A549 (cell line): ENCODE data around the gene BBS9. TPM values are rescaled to one million over a fixed set of nuclear protein-coding genes. Genes with fewer than 3 reads are reported as not detected.

Experiments
- ATAC-seq, 2 experiments: fragments of 200-7000 bp in 1 of 2; fragments of >200 bp in 1 of 2; cut with Nextera tagmentation in 1 of 2; cut with Tn5 transposase in 1 of 2; 3 replicates each; pipeline versions ENCODE4 v1.8.0 to v1.9.1; 2018 to 2020; ENCODE audit warnings: mild to moderate bottlenecking in 1 of 2, moderate library complexity in 1 of 2
- CTCF ChIA-PET: fragments of 300-600 bp; sonication (Branson Sonifier 250); formaldehyde crosslinking; extraction: SDS; loops from one replicate; lab custom pipeline; 2021; ENCODE audit warnings: antibody characterized with exemption, inconsistent platforms; lab: Yijun Ruan, JAX
- POLR2A ChIA-PET: fragments of 350-600 bp; formaldehyde crosslinking; extraction: SDS; loops from one replicate; lab custom pipeline; 2021; ENCODE audit warnings: antibody characterized with exemption, inconsistent platforms; lab: Yijun Ruan, JAX
- DNase-seq, 2 experiments: peaks; one replicate each; pipeline versions ENCODE4 v3.0.0 to v3.0.0-alpha.2; 2011 to 2016; ENCODE audit warnings: low read depth in 1 of 2, low spot score in 1 of 2
- FAIRE-seq: peaks from 2 replicates; lab custom pipeline; 2011; peaks lifted over from hg19 to GRCh38; lab: Jason Lieb, UNC
- H3K27ac ChIP-seq, 2 experiments: fragments of >200 bp; sonication (Bioruptor Twin); formaldehyde crosslinking; 3 replicates each; pipeline ENCODE4 v1.5.1; 2016 to 2017
- H3K4me1 ChIP-seq: fragments of >200 bp; sonication (Bioruptor Twin); formaldehyde crosslinking; 3 replicates; pipeline ENCODE4 v1.6.1; 2016
- H3K4me2 ChIP-seq: fragments of >200 bp; sonication (Bioruptor Twin); formaldehyde crosslinking; 3 replicates; pipeline ENCODE4 v1.6.1; 2016
- H3K4me3 ChIP-seq: fragments of >200 bp; sonication (Bioruptor Twin); formaldehyde crosslinking; 3 replicates; pipeline ENCODE4 v1.5.1; 2016
- H3K9me3 ChIP-seq: fragments of >200 bp; sonication (Bioruptor Twin); formaldehyde crosslinking; 3 replicates; pipeline ENCODE4 v1.6.1; 2016
- CBX8 ChIP-seq: fragments of 200-600 bp; sonication (generic); IDR thresholded peaks from 2 replicates; pipeline ENCODE4 v1.6.1; 2016
- CHD4 ChIP-seq: fragments of 200-600 bp; sonication (generic); IDR thresholded peaks from 2 replicates; pipeline ENCODE4 v1.6.1; 2016; ENCODE audit warnings: antibody characterized with exemption, mild to moderate bottlenecking, borderline replicate concordance
- FOSL2 ChIP-seq, 2 experiments: fragments of 450-650 bp in 1 of 2; fragments of >200 bp in 1 of 2; sonication (Bioruptor Twin) in 1 of 2; formaldehyde crosslinking; IDR thresholded peaks; 2 replicates each; pipeline versions ENCODE4 v1.5.0 to v1.6.1; 2016 to 2020; ENCODE audit warnings: mild to moderate bottlenecking in 1 of 2, moderate library complexity in 1 of 2
- GATA3 ChIP-seq: IDR thresholded peaks from 2 replicates; pipeline ENCODE4 v1.6.1; 2012; ENCODE audit warnings: borderline replicate concordance
- HEYL ChIP-seq: fragments of 250-450 bp; sonication (Bioruptor Pico); IDR thresholded peaks from 2 replicates; pipeline ENCODE4 v1.8.0; 2021; ENCODE audit warnings: mild to moderate bottlenecking, moderate library complexity
- HOXA7 ChIP-seq: fragments of 250-450 bp; sonication (Bioruptor Pico); IDR thresholded peaks from 2 replicates; pipeline ENCODE4 v1.5.0; 2020; ENCODE audit warnings: mild to moderate bottlenecking, moderate library complexity
- HOXB13 ChIP-seq: fragments of 250-450 bp; sonication (Bioruptor Pico); IDR thresholded peaks from 2 replicates; pipeline ENCODE4 v1.5.0; 2020; ENCODE audit warnings: low read depth, mild to moderate bottlenecking, moderate library complexity
- JUNB ChIP-seq: fragments of >200 bp; sonication (Bioruptor Twin); formaldehyde crosslinking; IDR thresholded peaks from 2 replicates; pipeline ENCODE4 v1.6.1; 2016
- MAFK ChIP-seq: fragments of 450-650 bp; IDR thresholded peaks from 2 replicates; pipeline ENCODE4 v1.6.1; 2014; ENCODE audit not compliant: partially characterized antibody
- MAZ ChIP-seq: fragments of 150-350 bp; IDR thresholded peaks from 2 replicates; pipeline ENCODE4 v1.6.1; 2014; ENCODE audit warnings: antibody characterized with exemption, low read depth, low read length, borderline replicate concordance
- MYC ChIP-seq: IDR thresholded peaks from 2 replicates; pipeline ENCODE4 v1.6.1; 2012; ENCODE audit warnings: mild to moderate bottlenecking, inconsistent platforms, low read length, improper control_type of control experiment, borderline replicate concordance
- NPAS2 ChIP-seq: fragments of 250-450 bp; sonication (Bioruptor Pico); IDR thresholded peaks from 2 replicates; pipeline ENCODE4 v1.8.0; 2022; ENCODE audit warnings: mild to moderate bottlenecking, moderate library complexity, borderline replicate concordance
- RAD21 ChIP-seq, 2 experiments: fragments of >200 bp in 1 of 2; sonication (Bioruptor Twin) in 1 of 2; formaldehyde crosslinking in 1 of 2; IDR thresholded peaks in 1 of 2; conservative IDR thresholded peaks in 1 of 2; 2 replicates in 1 of 2; 3 replicates in 1 of 2; pipeline ENCODE4 v1.6.1; 2012 to 2018; ENCODE audit warnings: inconsistent platforms in 1 of 2
- SMC3 ChIP-seq: fragments of >200 bp; sonication (Bioruptor Twin); formaldehyde crosslinking; IDR thresholded peaks from 3 replicates; pipeline ENCODE4 v1.6.1; 2018; ENCODE audit warnings: inconsistent platforms
- SREBF2 ChIP-seq: fragments of 450-650 bp; IDR thresholded peaks from 2 replicates; pipeline ENCODE4 v1.6.1; 2014; ENCODE audit warnings: mild to moderate bottlenecking, moderate library complexity
- ZNF302 ChIP-seq: fragments of 250-450 bp; sonication (Bioruptor Pico); IDR thresholded peaks from 2 replicates; pipeline ENCODE4 v1.9.0; 2021; ENCODE audit warnings: inconsistent platforms, mild to moderate bottlenecking, moderate library complexity
- WGBS: methylation state at CpG from one replicate; pipeline ENCODE4 v1.1.6; 2017; ENCODE audit errors: missing lambda C conversion rate; 5-methylcytosine and 5-hydroxymethylcytosine counted together
- polyA plus RNA-seq, 4 experiments: library from polyadenylated mRNA; depleted of rRNA in 3 of 4; stranded (reverse); fragments of >200 nt; fragmentation: RNase III in 1 of 4; extraction: RNeasy Plus Mini Kit Qiagen cat#74134 plus additional on column Dnase treatment in 1 of 4; gene quantifications; 2 replicates in 3 of 4; 3 replicates in 1 of 4; pipeline ENCODE4 v1.2.3, GENCODE V29; 2011 to 2017
- TF ChIP-seq, protein P1 (sequence below): fragments of >200 bp; sonication (Bioruptor Twin); formaldehyde crosslinking; IDR thresholded peaks from 3 replicates; pipeline ENCODE4 v1.5.1; 2016

The BBS9 gene
- polyA plus RNA-seq, 2 of the 4 experiments (the other 2 are of a cell fraction) = 8.3 to 9.1 TPM

DNA sequence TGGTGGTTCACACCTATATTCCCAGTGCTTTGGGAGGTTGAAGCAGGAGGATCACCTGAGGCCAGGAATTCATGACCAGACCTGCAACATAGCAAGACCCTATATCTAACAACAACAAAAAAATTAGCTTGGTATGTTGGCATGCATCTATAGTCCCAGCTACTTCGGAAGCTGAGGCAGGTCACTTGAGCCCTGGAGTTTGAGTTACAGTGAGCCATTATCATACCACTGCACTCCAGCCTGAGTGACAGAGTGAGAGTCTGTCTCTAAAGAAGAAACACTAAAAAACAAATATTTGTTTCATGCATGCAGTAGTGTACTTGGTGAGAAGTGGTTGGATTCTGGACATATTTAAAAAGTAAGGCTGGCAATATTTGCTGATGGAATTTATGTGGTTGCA lies 198.1 kb downstream of the BBS9 start (continued):
- TF ChIP-seq FOSL2 (IDR thresholded peaks at IDR 0.05) (no peak), FOSL2 (CRISPR knock-in tag; IDR thresholded peaks at IDR 0.05) (no peak), JUNB (no peak)

- no peak overlapping the region for H3K4me3 ChIP-seq
Observed at GRCh38 chr7:33334349-33334748, 205.0 kb downstream of the BBS9 start.

GRCh38 chr7:33336820-33337219 lies 207.5 kb downstream of the BBS9 start:
- Histone ChIP-seq H3K4me2 (no peak overlapping the region), H3K27ac (no peak overlapping the region), H3K4me1 (no peaks in the 10 kb centered on the region), H3K4me3 (no peak overlapping the region), H3K9me3 (no peaks in the 10 kb centered on the region)
- WGBS = 60% methylated on average over 2 of the region's 2 CpGs
- POLR2A ChIA-PET = no interaction called here
- no peak for ATAC-seq
- no peak for TF ChIP-seq HOXA7
- TF ChIP-seq FOSL2 (IDR thresholded peaks at IDR 0.05) = no peak
- TF ChIP-seq FOSL2 (CRISPR knock-in tag; IDR thresholded peaks at IDR 0.05) = no peak
- TF ChIP-seq ZNF302 = no peak
- TF ChIP-seq NPAS2 (CRISPR knock-in tag) = no peak
- TF ChIP-seq SREBF2 = no peak
- TF ChIP-seq HOXB13 (CRISPR knock-in tag) = no peak
- no peak for TF ChIP-seq CHD4
- no peak for TF ChIP-seq MAFK
- TF ChIP-seq MAZ = no peak
- no peak for DNase-seq
- no peak for FAIRE-seq
- CTCF ChIA-PET = interaction anchor here (0.5 kb wide), 1 partner anchor 74 kb away, joined by 3 read pairs; no protein-coding TSS in a partner anchor

More at GRCh38 chr7:33334349-33334748, 205.0 kb downstream of the BBS9 start:
- CTCF ChIA-PET = interaction anchor here (0.7 to 2.4 kb wide), 10 partner anchors 7 to 600 kb away, joined by 3 to 8 read pairs (median 3); no protein-coding TSS in a partner anchor
- TF ChIP-seq CBX8 (no peak), SMC3 (peak; percentile 55), RAD21 (conservative IDR thresholded peaks at IDR 0.05 in 1 of 2, IDR thresholded peaks at IDR 0.05 in 1 of 2) (peak; percentile 67 to 72), MYC (no peak)
- TF ChIP-seq, protein P1, sequence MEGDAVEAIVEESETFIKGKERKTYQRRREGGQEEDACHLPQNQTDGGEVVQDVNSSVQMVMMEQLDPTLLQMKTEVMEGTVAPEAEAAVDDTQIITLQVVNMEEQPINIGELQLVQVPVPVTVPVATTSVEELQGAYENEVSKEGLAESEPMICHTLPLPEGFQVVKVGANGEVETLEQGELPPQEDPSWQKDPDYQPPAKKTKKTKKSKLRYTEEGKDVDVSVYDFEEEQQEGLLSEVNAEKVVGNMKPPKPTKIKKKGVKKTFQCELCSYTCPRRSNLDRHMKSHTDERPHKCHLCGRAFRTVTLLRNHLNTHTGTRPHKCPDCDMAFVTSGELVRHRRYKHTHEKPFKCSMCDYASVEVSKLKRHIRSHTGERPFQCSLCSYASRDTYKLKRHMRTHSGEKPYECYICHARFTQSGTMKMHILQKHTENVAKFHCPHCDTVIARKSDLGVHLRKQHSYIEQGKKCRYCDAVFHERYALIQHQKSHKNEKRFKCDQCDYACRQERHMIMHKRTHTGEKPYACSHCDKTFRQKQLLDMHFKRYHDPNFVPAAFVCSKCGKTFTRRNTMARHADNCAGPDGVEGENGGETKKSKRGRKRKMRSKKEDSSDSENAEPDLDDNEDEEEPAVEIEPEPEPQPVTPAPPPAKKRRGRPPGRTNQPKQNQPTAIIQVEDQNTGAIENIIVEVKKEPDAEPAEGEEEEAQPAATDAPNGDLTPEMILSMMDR = peak; percentile 58
- H3K4me2 ChIP-seq = no peak overlapping the region
- 37% methylated on average over 3 of the region's 3 CpGs for WGBS
- POLR2A ChIA-PET = no interaction called here
- ATAC-seq (peak; percentile 64 to 70; a peak in 4 of 6 replicates), DNase-seq (peak in 1 of 2 experiments; percentile 44), FAIRE-seq (peak; percentile 13)
- H3K4me1 ChIP-seq = no peaks in the 10 kb centered on the region
- H3K27ac ChIP-seq = no peak overlapping the region
- H3K9me3 ChIP-seq = no peaks in the 10 kb centered on the region

GRCh38 chr7:33339074-33339790 lies 209.9 kb downstream of the BBS9 start:
- Histone ChIP-seq H3K4me3 (no peak overlapping the region), H3K4me2 (no peak overlapping the region), H3K9me3 (no peaks in the 10 kb centered on the region), H3K27ac (no peak overlapping the region), H3K4me1 (no peaks in the 10 kb centered on the region)
- ChIA-PET POLR2A (no interaction called here), CTCF (interaction anchor here (0.6 kb wide), 1 partner anchor 180 kb away, joined by 4 read pairs; no protein-coding TSS in a partner anchor)
- no peak for TF ChIP-seq GATA3
- no peak for TF ChIP-seq HEYL (CRISPR knock-in tag)
- WGBS = 53% methylated on average over 3 of the region's 3 CpGs
- DNase-seq (no peak), ATAC-seq (no peak), FAIRE-seq (peak; percentile 32)
